ENCODE results near the gene TOX2. TPM values are rescaled to one million over a fixed set of nuclear protein-coding genes. Genes with fewer than 3 reads are reported as not detected.

TOX2 gene
- polyA plus RNA-seq, 10 donors: 2.3 to 4.0 (median 3.3) TPM

Other genes with a start within 250 kb of the TOX2 start
- 10 to 100 TPM; 10.8 to 26.4 (median 16.0) TPM for gene MYBL2, start 247.7 kb upstream of the TOX2 start, polyA plus RNA-seq (ENCODE audit: insufficient read length in 10 of 10)
- gene GTSF1L, start 187.8 kb upstream of the TOX2 start, polyA plus RNA-seq (ENCODE audit: insufficient read length in 10 of 10): not detected